Stimulated activated CD4-positive, alpha-beta T cell treated with anti-CD3 and anti-CD28 coated beads, Interleukin-1b, Interleukin-23, amount 100 ng/mL, for 48 hours (primary cell): Measurements from ENCODE around the gene RGPD3.
A peak's percentile ranks its signal among the peaks of the same experiment; 100 is the strongest.
"Not testable (repeated sequence)": the region's sequence is repeated elsewhere in the genome, so short reads cannot be mapped to it uniquely, and the experiment has no call there.

Experiments used
- DNase-seq: peaks from one replicate; pipeline ENCODE4 v3.0.0-alpha.2; 2020

The RGPD3 gene

DNA sequence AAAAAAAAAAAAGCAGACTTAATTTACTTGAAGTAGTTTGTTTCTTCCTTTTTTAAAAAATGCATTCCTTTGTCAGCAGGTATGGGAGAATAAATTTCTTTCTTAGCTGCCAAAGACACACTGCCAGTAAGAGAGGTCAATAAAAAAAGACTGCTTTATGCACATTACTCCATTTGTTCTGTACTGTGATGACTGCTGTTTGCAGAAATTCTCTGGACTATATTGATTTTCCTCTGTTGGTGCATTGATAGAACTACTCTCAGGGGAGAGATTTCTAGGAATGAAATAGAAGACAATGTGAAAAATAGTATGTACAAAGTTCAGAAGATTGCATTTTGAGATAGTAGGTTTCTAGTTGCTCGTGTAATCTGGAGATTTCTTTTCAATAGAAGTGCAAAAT is 11.3 kb upstream of the RGPD3 start:
- DNase-seq, result not testable (repeated sequence)

DNA sequence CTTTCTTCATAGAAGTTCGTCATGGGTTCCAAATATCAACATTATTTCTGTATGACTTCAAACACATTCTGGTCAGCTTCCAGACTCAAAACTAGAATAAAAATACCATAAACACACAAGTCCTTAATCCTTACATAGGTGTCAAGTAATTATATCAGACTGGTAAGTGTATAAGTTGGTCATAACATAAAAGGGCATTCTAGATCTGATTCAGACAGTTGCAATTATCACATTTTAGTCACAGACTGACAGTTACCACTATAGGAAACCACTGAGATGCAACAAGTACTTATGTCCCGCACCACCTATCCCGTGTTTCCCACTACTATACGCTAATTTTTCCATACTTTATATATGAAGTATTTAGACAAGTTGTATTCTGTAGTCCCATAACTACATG is 9.4 kb upstream of the RGPD3 start:
- DNase-seq, result not testable (repeated sequence)

GRCh38 chr2:106470658-106471057 is 2.4 kb upstream of the RGPD3 start:
- DNase-seq, result peak; percentile 42

GRCh38 chr2:106467516-106467915 is 697 bp downstream of the RGPD3 start:
- DNase-seq, result not testable (repeated sequence)

- peak; percentile 8 for DNase-seq
These were observed 6.3 kb downstream of the RGPD3 start for GRCh38 chr2:106461882-106462281.

DNA sequence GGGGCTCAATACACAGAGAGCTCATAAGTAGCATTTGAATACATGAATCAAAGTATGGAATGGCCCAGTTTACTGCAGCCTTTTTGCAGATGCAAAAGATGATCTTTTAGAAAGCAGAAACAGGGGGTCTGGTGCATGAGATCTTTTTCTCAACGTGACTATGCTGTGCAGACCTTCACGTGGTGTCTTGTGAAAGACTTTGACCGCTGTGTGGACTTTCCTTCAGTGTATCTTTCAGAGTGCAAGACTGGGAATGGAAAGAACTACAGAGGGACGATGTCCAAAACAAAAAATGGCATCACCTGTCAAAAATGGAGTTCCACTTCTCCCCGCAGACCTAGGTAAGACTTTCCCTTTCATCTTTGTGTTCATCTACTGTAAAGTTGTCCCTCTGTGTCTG is 77.5 kb downstream of the RGPD3 start:
- not testable (repeated sequence) for DNase-seq

DNA sequence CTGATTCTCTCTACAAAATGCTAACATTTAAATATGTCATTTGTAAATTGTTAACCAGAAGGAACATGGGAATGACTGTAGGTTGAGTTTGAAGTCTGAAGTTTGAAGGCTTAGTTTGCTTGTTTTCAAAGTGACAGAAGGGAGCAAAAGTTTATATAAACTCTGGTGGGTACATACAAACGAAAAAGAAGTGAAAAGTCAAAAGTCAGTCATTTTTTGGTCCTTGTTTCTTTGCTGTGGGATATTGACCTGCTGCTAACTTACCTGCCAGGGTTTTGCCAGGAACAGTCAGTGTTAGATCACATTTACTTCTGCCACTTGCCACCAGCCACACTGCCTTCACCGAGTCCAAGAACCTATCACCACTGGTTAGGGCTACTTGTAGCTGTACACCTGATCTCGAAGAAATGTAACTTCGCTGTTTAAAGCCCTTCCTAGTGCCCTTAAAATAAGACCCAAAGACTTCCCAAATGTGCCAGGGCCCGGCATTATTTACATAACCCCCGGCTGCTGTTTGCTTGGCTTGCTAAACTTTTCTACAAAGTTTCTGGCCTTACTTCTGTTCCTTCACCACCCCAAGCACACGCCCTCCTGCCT is 79.3 kb downstream of the RGPD3 start:
- DNase-seq, result not testable (repeated sequence)

- DNase-seq, result not testable (repeated sequence)
These were observed 83.7 kb downstream of the RGPD3 start for GRCh38 chr2:106384548-106384947.

- not testable (repeated sequence) for DNase-seq
These were observed 86.3 kb downstream of the RGPD3 start for GRCh38 chr2:106381867-106382266.

- not testable (repeated sequence) for DNase-seq
These were observed 88.6 kb downstream of the RGPD3 start for GRCh38 chr2:106379567-106379966.

DNA sequence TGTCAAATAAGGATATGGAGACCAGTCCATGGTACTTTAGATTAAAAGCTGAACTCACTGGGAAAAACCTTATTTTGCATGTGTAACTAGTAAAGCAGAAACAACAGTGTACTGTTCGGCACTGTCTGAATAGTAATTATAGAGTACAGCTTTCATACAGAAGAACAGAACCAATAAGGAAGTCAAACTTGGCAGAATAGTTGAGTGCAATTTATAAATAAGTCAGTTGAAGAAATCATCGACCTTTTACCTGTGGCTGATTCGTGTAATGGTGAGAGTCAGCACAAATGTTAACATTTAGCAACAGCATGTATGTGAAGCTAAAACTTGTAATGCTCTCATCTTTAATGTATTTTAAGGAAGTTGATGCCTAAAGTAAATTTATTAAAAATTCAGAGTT is 99.0 kb downstream of the RGPD3 start:
- not testable (repeated sequence) for DNase-seq

GRCh38 chr2:106366204-106366885 is 101.9 kb downstream of the RGPD3 start:
- DNase-seq, result no peak

- DNase-seq, result no peak
These were observed 104.4 kb downstream of the RGPD3 start for GRCh38 chr2:106363791-106364190.

- no peak for DNase-seq
These were observed 105.4 kb downstream of the RGPD3 start for GRCh38 chr2:106362789-106363188.

- no peak for DNase-seq
These were observed 108.7 kb downstream of the RGPD3 start for GRCh38 chr2:106359512-106359911.

DNA sequence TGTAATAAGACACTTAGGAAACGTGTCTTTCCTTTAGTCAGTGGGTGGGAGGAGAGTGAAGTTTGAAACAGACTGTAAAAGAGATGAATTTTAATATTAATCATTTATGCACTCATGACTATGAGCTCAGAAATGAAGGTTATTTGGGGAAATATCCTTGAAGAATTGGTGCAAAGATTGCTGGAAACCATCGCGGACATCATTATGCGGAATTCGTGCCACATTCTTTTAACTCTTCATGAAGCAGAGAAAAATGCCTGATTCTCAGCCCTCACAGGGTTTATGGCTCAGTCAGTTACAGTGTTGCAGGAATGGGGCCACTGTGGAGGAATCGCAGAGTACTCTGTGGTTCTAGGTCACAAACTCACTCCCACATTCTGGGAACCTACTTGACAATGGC is 109.7 kb downstream of the RGPD3 start:
- no peak for DNase-seq

- DNase-seq, result no peak
These were observed 110.1 kb downstream of the RGPD3 start for GRCh38 chr2:106358081-106358480.

- no peak for DNase-seq
These were observed 111.9 kb downstream of the RGPD3 start for GRCh38 chr2:106356291-106356690.

DNA sequence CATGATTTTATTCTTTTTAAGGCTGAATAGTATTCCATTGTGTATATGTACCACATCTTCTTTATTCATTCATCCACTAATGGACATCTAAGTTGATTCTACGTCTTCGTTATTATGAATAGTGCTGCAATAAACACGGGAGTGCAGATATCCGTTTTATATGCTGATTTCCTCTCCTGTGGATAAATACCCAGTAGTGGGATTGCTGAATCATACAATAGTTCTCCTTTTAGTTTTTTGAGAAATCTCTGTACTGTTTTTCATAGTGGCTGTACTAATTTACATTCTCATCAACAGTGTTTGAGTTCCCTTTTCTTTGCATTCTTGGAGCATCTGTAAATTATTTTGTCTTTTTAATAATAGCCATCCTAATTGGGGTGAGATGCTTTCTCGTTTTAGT is 114.5 kb downstream of the RGPD3 start:
- DNase-seq, result no peak

DNA sequence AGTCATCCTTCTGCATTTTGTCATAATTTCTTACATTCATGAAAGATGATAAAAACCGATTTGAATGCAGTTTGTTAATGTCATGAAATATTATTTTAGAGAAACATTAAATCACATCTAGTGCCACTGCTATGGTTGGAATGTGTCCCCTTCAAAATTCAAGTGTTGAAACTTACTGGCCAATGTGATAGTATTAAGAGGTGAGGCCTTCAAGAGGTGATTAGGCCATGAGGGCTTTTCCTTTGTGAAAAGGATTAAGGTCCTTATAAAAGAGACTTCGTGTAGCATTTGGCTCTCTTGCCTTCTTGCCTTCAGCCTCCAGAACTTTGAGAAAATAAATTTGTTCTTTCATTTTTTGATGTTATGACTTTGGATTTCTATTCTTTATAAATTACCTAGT is 117.2 kb downstream of the RGPD3 start:
- DNase-seq, result no peak

- no peak for DNase-seq
These were observed 123.9 kb downstream of the RGPD3 start for GRCh38 chr2:106344302-106344701.

DNA sequence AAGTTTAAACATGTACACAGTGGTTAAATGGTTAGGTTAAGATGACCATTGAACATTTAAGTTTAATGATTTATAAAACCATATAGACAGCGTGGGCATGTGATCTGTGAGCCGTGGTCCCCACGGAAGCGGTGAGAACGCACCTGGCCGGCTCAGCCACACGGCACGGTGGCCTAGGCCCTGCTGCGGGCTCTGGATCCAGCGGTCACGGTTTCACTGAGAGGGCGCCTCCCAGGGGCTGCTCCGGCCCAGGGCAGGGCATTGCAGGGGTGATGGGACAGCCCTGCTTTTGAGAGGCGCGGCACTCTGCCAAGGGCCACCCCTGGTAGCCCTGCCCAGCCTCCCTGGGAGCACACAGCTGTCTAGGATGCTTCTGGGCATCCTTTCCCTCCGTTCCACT is 124.9 kb downstream of the RGPD3 start:
- DNase-seq, result no peak

DNA sequence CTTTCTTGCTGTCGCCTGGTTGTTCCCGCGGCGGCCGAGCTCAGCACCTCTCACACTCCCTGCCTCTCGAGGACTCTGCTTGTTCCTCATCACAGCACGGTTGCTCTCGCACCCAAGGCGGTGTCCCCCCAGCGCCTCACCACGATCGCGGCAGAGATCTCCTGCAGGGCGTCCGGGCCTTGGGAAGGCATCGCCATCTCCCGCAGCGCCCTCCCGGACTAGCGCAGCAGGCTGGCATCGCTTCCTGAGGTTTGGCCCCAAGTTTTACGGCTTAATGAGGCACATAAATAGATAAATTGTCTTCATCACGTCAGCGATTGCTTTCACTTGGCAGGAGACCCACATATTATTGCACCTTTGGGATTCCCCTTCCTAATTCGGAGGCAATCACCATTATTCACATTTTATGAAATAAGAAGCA is 125.4 kb downstream of the RGPD3 start:
- no peak for DNase-seq

- no peak for DNase-seq
These were observed 126.5 kb downstream of the RGPD3 start for GRCh38 chr2:106341666-106342065.
